Chondrocyte (in vitro differentiated cells): ENCODE data around the gene RASL11B. TPM values are rescaled to one million over a fixed set of nuclear protein-coding genes. Genes with fewer than 3 reads are reported as not detected.

Experiments
- DNase-seq: peaks from one replicate; pipeline ENCODE4 v3.0.0; 2021; ENCODE audit warnings: mixed read lengths, low spot score
- H3K27ac Mint-ChIP-seq: one replicate; pipeline ENCODE4 v1.8.0; 2021; ENCODE audit warnings: mild to moderate bottlenecking, moderate library complexity, mixed read lengths; ENCODE audit not compliant: unreplicated experiment
- H3K27me3 Mint-ChIP-seq: 2 replicates; pipeline ENCODE4 v1.8.0; 2021; ENCODE audit warnings: low read depth, mixed read lengths
- H3K36me3 Mint-ChIP-seq: 2 replicates; pipeline ENCODE4 v1.8.0; 2021; ENCODE audit warnings: low read depth, mixed read lengths
- H3K4me1 Mint-ChIP-seq: 2 replicates; pipeline ENCODE4 v1.8.0; 2021; ENCODE audit warnings: low read depth, mild to moderate bottlenecking, mixed read lengths
- H3K4me3 Mint-ChIP-seq: one replicate; pipeline ENCODE4 v1.8.0; 2021; ENCODE audit warnings: mild to moderate bottlenecking, moderate library complexity, mixed read lengths; ENCODE audit not compliant: unreplicated experiment
- H3K9me3 Mint-ChIP-seq: 2 replicates; pipeline ENCODE4 v1.8.0; 2021; ENCODE audit warnings: low read depth, mixed read lengths
- CTCF ChIP-seq: fragments of 200-600 bp; sonication (generic); IDR thresholded peaks from 2 replicates; pipeline ENCODE4 v1.5.0; 2021; ENCODE audit warnings: antibody characterized with exemption, mild to moderate bottlenecking, moderate library complexity
- total RNA-seq: library from RNA; stranded (reverse); gene quantifications from 3 replicates; pipeline ENCODE4 v1.2.1, GENCODE V29; 2021

The RASL11B gene
- total RNA-seq, 1 donor from 2014 or later, result 8.1 TPM

DNA sequence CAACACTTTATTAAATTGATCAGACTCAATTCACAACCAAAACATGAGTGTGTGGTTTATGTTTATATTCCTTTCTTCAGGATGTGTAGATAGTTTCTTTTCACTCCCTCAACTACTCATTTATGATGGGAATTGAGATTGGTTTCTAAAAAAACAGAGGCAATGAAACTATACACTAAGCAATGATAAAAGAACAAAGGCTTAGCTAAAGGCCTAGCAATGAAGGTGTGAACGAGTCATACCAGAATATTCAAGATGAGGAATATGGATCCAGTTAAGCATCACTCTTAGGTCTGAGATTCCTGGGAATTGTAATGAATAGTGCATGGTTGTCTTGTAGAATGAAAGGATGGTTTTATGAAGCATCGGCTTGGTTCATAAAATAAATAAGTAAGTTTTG lies 17.5 kb upstream of the RASL11B start:
- peaks cover 29% of the 10 kb centered on the region for H3K4me1 Mint-ChIP-seq

GRCh38 chr4:52846502-52846901 lies 15.6 kb upstream of the RASL11B start:
- no peaks in the 10 kb centered on the region for H3K9me3 Mint-ChIP-seq
- no peaks in the 10 kb centered on the region for H3K27me3 Mint-ChIP-seq
- H3K36me3 Mint-ChIP-seq, result no peaks in the 10 kb centered on the region
- H3K27ac Mint-ChIP-seq, result no peak overlapping the region
- DNase-seq, result no peak
- H3K4me3 Mint-ChIP-seq, result no peak overlapping the region
- TF ChIP-seq CTCF, result no peak
- H3K4me1 Mint-ChIP-seq, result peaks cover 17% of the 10 kb centered on the region

More for the DNA sequence above, 17.5 kb upstream of the RASL11B start:
- Mint-ChIP-seq H3K4me3 (no peak overlapping the region), H3K27ac (no peak overlapping the region), H3K9me3 (no peaks in the 10 kb centered on the region), H3K27me3 (no peaks in the 10 kb centered on the region), H3K36me3 (no peaks in the 10 kb centered on the region)
- DNase-seq, result no peak
- no peak for TF ChIP-seq CTCF

DNA sequence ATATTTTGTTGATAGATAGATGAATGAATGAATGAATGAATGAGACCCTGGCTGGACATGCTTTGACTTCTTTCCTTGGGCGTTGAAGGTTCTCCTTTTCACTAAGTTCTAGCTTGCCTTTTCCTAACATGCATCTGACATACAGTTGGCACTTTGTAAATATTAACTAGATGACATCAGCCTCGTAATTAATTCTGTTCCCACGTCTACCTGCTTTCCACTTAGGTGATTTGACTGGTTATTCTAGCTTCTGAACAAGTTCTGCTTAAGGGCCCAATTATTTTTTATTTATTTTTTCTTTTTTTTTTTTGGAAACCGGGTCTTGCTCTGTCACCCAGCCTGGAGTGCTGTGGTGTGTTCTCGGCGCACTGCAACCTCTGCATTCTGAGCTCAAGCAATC lies 13.9 kb upstream of the RASL11B start:
- Mint-ChIP-seq H3K27ac (no peak overlapping the region), H3K4me3 (no peak overlapping the region), H3K9me3 (no peaks in the 10 kb centered on the region), H3K36me3 (no peaks in the 10 kb centered on the region), H3K27me3 (no peaks in the 10 kb centered on the region), H3K4me1 (peaks cover 15% of the 10 kb centered on the region)
- DNase-seq, result no peak
- no peak for TF ChIP-seq CTCF

GRCh38 chr4:52850406-52851124 lies 11.6 kb upstream of the RASL11B start:
- no peaks in the 10 kb centered on the region for H3K27me3 Mint-ChIP-seq
- no peaks in the 10 kb centered on the region for H3K36me3 Mint-ChIP-seq

DNA sequence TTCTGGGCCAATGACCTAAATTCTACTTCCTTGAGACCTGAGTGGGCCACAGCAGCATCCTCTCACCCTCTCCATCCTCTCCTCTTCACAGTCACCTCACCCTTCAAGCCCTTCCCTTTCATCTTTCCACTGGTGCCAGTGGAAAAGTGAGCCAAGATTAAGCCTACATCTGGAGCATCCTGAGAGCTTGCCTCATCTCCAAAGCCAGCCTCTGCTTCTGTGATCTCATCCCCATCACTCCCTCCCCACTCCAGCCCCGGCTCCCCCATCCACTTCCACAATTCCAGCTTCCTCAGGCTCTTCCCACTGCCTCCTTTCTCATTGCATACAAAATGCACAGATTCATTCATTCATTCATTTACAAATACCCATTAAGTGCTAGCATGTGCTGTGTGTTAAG lies 10.1 kb upstream of the RASL11B start:
- TF ChIP-seq CTCF, result no peak
- peaks cover 30% of the 10 kb centered on the region for H3K4me1 Mint-ChIP-seq
- no peak overlapping the region for H3K27ac Mint-ChIP-seq
- H3K4me3 Mint-ChIP-seq, result no peak overlapping the region
- DNase-seq, result no peak
- H3K27me3 Mint-ChIP-seq, result no peaks in the 10 kb centered on the region
- no peaks in the 10 kb centered on the region for H3K36me3 Mint-ChIP-seq
- H3K9me3 Mint-ChIP-seq, result no peaks in the 10 kb centered on the region

More at GRCh38 chr4:52850406-52851124, 11.6 kb upstream of the RASL11B start:
- TF ChIP-seq CTCF, result no peak
- no peak for DNase-seq
- no peak overlapping the region for H3K27ac Mint-ChIP-seq
- peaks cover 30% of the 10 kb centered on the region for H3K4me1 Mint-ChIP-seq
- H3K4me3 Mint-ChIP-seq, result no peak overlapping the region
- H3K9me3 Mint-ChIP-seq, result no peaks in the 10 kb centered on the region
